Measurements from ENCODE around the gene PER2. TPM values are rescaled to one million over a fixed set of nuclear protein-coding genes. Genes with fewer than 3 reads are reported as not detected.
"Not testable (repeated sequence)": the region's sequence is repeated elsewhere in the genome, so short reads cannot be mapped to it uniquely, and the experiment has no call there.

The PER2 gene
- total RNA-seq, 1 donor from 2014 or later: 14.0 TPM

GRCh38 chr2:238277695-238278094, 10.7 kb downstream of the PER2 start:
- TF ChIP-seq CTCF (conservative IDR thresholded peaks at IDR 0.05): peak; percentile 48
- Mint-ChIP-seq H3K27ac (no peak overlapping the region), H3K9me3 (no peaks in the 10 kb centered on the region), H3K4me1 (ENCODE audit: unreplicated experiment) (peaks cover 21% of the 10 kb centered on the region), H3K4me3 (no peak overlapping the region), H3K27me3 (no peaks in the 10 kb centered on the region), H3K36me3 (peaks cover 19% of the 10 kb centered on the region)
- DNase-seq (ENCODE audit: extremely low spot score, unreplicated experiment): no peak

- peak overlapping the region; percentile 59 for H3K27ac Mint-ChIP-seq
- DNase-seq (ENCODE audit: extremely low spot score, unreplicated experiment): no peak
- H3K27me3 Mint-ChIP-seq: no peaks in the 10 kb centered on the region
- H3K4me1 Mint-ChIP-seq (ENCODE audit: unreplicated experiment): peaks cover 21% of the 10 kb centered on the region
- TF ChIP-seq CTCF (conservative IDR thresholded peaks at IDR 0.05): no peak
- H3K9me3 Mint-ChIP-seq: no peaks in the 10 kb centered on the region
- peaks cover 20% of the 10 kb centered on the region for H3K36me3 Mint-ChIP-seq
- H3K4me3 Mint-ChIP-seq: no peak overlapping the region
These were observed 14.1 kb downstream of the PER2 start for GRCh38 chr2:238274152-238274865.

- not testable (repeated sequence) for H3K9me3 Mint-ChIP-seq; H3K4me3 Mint-ChIP-seq; DNase-seq (ENCODE audit: extremely low spot score, unreplicated experiment); H3K27me3 Mint-ChIP-seq; H3K27ac Mint-ChIP-seq
- peaks cover 20% of the 10 kb centered on the region for H3K36me3 Mint-ChIP-seq
- H3K4me1 Mint-ChIP-seq (ENCODE audit: unreplicated experiment): peaks cover 13% of the 10 kb centered on the region
These were observed 15.0 kb downstream of the PER2 start for GRCh38 chr2:238273433-238273832.

- H3K27me3 Mint-ChIP-seq: no peaks in the 10 kb centered on the region
These were observed 16.3 kb downstream of the PER2 start for GRCh38 chr2:238272156-238272555.

GRCh38 chr2:238271686-238272085, 16.7 kb downstream of the PER2 start:
- Mint-ChIP-seq H3K4me3 (peak overlapping the region; percentile 16), H3K27ac (peak overlapping the region; percentile 15), H3K36me3 (peaks cover 15% of the 10 kb centered on the region)
- not testable (repeated sequence) for H3K9me3 Mint-ChIP-seq; DNase-seq (ENCODE audit: extremely low spot score, unreplicated experiment); H3K4me1 Mint-ChIP-seq (ENCODE audit: unreplicated experiment); H3K27me3 Mint-ChIP-seq

More at GRCh38 chr2:238272156-238272555, 16.3 kb downstream of the PER2 start:
- Mint-ChIP-seq H3K4me1 (ENCODE audit: unreplicated experiment) (peaks cover 6% of the 10 kb centered on the region), H3K4me3 (peak overlapping the region; percentile 16), H3K9me3 (no peaks in the 10 kb centered on the region), H3K36me3 (peaks cover 15% of the 10 kb centered on the region), H3K27ac (peak overlapping the region; percentile 15)
- no peak for DNase-seq (ENCODE audit: extremely low spot score, unreplicated experiment)
- TF ChIP-seq CTCF (conservative IDR thresholded peaks at IDR 0.05): no peak

DNA sequence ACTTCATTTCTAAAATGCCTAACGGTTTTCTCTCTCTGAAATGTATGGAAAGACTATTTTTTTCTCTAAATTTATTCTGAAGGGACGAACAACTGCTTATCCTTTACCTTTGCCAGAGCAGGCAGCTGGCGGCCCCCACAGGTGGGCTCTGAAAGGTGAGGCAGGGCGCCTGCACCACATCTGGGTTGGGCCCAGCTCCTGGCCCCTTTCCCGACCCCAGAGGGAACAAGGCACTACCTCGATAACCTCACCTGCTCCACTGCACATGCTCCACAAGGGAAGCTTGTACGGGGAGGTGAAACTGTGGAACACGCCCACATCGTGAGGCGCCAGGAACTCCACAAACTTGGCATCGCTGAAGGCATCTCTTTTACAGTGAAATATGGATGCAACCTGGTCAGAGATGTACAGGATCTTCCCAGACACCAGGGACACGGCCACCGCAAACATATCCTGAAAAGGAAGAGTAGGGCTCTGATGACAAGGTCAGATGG, 17.3 kb downstream of the PER2 start:
- no peak overlapping the region for H3K27ac Mint-ChIP-seq
- H3K9me3 Mint-ChIP-seq: no peaks in the 10 kb centered on the region
- no peak for TF ChIP-seq CTCF (conservative IDR thresholded peaks at IDR 0.05)
- no peak overlapping the region for H3K4me3 Mint-ChIP-seq
- H3K36me3 Mint-ChIP-seq: peaks cover 10% of the 10 kb centered on the region
- H3K4me1 Mint-ChIP-seq (ENCODE audit: unreplicated experiment): peaks cover 6% of the 10 kb centered on the region
- H3K27me3 Mint-ChIP-seq: no peaks in the 10 kb centered on the region
- no peak for DNase-seq (ENCODE audit: extremely low spot score, unreplicated experiment)
